Fibroblast of the conjunctiva (primary cell): ENCODE data around the gene CFI.
"Not testable (repeated sequence)": the region's sequence is repeated elsewhere in the genome, so short reads cannot be mapped to it uniquely, and the experiment has no call there.

Experiments
- DNase-seq: peaks from one replicate; pipeline ENCODE4 v3.0.0-alpha.2; 2010; ENCODE audit warnings: low read depth

Gene CFI

DNA sequence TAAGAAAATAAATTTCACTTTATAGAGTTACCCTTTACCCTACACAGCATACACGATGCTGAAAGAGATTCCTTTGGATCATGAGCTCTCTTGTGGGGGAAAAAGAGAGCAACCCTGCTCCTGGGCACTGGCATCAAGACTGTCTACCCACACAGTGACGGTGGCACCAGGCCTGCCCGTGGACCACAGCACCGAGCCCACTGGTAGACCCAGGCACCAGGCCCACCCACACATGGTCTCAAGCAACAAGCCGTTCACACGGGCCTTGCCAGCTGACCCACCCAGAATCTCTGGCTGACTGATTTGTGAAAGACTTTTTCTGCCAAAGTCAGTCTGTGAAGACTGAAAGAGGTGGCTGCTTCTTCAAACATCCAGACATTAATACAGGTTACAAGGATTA, 6.7 kb downstream of the CFI start:
- DNase-seq, result no peak

DNA sequence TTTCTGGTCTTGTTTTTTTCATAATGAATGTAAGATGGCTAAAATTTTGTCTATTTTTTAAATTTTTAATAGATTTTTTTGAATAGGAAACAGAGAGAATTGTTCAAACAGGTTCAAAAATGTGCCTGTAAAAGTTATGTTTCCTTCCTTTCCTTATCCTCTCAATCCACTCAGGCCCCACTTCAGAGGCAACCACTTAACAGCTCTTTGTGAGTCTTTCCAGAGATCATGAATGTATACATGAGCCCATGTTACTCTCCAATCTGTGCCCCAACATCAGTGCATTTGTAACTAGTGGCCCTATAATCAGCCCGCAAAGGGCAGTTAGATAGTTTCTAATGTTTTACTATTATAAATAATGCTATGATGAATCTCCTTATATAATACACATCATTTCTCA, 14.0 kb downstream of the CFI start:
- DNase-seq, result no peak

GRCh38 chr4:109786846-109787245, 15.0 kb downstream of the CFI start:
- DNase-seq, result no peak

DNA sequence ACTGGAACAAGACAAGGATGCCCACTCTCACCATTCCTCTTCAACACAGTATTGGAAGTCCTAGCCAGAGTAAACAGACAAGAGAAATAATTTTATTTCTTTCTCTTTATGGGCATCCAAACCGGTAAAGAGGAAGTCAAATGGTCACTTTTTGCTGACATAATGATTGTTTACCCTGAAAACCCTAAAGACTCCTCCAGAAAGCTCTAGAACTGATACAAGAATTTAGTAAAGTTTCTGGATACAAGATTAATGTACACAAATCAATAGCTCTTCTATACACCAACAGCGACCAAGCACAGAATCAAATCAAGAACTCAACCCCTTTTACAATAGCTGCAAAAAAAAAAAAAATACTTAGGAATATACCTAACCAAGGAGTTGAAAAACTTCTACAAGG, 19.7 kb downstream of the CFI start:
- DNase-seq, result not testable (repeated sequence)

GRCh38 chr4:109764789-109765402, 36.9 kb downstream of the CFI start:
- DNase-seq, result no peak

DNA sequence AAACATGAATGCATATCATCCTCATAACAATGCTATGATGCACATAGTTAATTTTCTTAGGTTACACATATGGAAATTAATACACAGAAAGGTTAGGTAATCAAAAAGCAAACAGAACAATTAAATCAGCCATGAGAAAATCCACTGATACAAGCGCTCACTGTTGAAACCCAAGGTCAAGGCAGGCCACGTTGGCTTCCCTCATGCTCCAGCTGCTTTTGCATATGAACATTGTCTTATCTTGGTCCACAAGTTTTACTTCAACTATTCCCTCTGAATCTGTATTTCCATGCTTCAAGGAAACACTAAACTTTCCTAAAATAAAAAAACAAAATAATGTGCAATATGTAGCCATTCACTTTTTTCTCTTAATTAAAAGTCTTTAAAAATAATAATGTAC, 37.4 kb downstream of the CFI start:
- no peak for DNase-seq

GRCh38 chr4:109760682-109761081, 41.1 kb downstream of the CFI start:
- DNase-seq, result no peak

DNA sequence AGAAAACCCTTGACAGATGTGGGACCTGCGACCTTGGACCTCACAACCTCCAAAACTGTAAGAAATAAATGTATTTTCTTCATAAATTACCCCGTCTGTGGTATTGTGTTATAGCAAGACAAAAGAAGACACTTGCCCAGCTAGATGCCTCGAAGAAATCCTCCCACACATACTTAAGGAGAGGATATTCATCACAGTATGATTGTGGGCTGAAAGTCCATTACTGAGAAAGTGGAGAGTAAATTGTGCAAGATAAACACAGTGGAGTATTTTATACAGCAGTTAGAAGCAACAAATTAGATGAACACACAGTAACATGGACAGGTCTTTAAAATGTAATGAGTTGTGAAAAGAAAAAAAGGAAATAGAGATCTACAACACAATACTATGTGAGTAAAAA, 46.1 kb downstream of the CFI start:
- no peak for DNase-seq

DNA sequence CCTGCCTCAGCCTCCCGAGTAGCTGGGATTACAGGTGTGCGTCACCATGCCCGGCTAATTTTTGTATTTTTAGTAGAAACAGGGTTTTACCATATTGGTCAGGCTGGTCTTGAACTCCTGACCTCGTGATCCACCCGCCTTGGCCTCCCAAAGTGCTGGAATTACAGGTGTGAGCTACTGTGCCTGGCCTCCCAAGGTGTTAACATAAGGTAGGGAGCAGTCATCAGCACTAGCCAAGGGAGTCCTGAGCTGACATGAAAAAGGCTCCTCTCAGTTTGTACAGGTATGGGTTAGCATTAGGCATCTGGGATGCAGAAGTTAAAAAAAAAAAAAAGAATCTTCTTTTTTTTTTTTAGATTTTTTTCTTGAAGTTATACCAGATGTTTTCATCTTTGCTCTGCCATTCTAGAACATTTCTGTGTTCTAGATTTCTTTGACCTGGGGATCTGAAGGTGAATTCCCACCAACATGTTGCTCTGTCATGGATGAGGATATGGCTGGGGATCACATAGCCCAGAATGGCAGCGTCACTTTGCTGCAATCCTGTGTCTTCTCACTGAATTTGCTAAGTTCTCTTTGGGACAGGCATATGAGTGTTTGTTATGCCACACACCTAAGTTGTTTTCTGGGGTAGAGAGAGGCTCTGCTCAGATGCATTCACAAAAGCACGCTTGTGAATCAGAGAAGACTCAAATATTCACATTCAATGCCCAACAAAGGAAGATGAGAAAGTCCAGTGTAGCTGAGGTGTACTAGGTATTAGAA, 47.5 kb downstream of the CFI start:
- no peak for DNase-seq

DNA sequence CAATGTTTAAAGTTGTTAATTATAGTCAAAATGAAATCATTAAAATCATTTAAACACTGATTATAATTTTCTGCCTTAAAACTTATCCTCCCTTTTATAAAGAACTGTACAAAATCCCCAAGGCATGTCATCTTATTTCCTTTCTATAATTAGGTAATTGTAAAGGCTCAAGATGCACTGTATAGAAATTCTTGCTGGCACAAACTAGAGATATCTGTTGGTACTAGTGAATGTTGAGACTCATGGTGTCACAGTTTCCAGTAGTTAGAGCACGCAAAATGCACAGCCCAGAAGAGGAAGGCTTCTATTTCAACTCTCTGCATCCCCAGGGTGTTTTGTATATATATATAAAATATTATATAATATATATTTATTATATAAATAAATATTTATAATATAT, 49.3 kb downstream of the CFI start:
- no peak for DNase-seq

DNA sequence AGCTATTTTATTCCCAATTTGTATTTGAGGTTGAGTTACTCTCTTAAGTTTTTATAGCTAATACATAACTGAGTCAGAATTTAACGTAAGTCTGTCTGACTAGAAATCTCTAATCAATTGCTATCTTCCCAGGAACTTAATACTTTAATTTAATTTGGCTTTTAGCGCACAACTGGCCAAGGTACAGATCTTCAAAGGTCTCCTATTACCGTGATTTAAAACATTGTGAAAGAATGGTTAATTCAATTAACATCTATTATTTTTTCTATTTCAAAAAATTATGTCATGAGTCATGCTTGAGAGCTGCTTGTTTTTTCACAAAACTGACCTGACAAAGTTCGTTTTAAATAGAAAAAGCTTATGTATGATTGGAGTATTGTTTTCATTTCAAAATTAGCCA, 49.9 kb downstream of the CFI start:
- DNase-seq, result no peak

- no peak for DNase-seq
These were observed 51.1 kb downstream of the CFI start for GRCh38 chr4:109750652-109751244.

DNA sequence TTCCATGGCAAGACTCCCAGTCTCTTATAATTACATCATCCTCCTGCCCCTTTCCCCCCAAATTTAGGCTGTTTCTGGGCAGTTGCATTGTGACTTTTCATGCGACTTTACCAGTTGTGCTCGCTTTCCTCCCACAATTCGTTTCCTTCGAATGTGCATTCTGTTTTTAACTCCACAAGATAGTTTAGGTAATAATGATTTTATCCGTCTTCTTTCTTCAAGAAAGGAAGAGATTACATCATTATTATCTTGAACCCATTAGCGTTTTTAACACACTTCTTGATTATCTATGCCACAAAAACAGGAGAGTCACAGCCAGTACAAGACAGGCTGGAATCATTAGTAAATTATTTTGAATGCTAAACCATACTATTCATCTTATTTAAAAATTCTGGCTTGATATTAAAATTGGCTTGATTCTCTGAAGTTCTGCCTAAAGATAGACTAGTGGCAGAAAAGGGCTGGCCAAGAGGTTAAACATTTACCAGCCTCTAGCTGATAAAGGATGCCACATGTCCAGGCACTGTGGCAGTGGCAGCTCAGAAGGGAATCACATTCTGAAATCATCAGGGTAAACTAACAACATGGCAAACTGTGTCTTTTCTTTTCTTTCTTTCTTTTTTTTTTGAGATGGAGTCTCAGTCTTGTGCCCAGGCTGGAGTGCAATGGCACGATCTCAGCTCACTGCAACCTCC, 52.3 kb downstream of the CFI start:
- no peak for DNase-seq

- no peak for DNase-seq
These were observed 53.7 kb downstream of the CFI start for GRCh38 chr4:109748114-109748513.

DNA sequence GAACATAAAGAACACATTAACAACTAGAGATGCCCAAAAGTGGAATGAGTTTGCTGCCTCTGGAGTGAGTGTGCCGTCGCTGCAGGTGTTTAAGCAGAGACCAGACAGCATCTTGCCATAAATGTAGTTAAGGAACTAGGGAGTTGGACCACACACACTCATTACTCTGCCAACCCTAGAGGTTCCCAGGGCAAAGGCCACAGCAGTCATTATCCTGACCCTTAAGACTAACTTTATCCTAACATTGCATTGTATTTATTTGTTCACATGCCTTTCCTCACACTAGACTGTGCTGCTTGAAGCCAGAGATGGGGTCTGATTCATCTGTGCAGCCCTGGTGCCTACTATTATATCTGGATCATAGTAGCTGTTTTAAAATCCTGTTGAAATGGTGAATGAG, 55.1 kb downstream of the CFI start:
- no peak for DNase-seq

GRCh38 chr4:109745830-109746229, 56.0 kb downstream of the CFI start:
- DNase-seq, result no peak

DNA sequence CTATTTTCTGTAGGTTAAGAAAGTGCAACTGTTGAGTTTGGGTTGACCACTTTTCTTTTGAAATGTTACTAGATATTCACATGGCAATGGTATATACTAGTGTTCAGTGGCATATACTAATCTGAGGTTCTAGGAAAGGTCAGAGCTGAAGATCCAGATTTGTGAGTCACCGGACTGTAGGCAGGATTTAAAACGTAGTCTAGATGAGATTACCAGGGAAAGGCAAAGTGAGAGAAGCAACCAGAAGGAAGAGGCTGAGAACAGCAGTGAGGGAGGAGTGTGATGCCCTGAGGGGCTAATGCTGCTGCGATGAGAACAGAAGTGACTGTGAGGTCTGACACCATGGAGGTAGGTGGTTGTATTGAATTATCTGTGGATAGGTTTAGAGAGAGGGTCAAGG, 62.3 kb downstream of the CFI start:
- DNase-seq, result no peak

DNA sequence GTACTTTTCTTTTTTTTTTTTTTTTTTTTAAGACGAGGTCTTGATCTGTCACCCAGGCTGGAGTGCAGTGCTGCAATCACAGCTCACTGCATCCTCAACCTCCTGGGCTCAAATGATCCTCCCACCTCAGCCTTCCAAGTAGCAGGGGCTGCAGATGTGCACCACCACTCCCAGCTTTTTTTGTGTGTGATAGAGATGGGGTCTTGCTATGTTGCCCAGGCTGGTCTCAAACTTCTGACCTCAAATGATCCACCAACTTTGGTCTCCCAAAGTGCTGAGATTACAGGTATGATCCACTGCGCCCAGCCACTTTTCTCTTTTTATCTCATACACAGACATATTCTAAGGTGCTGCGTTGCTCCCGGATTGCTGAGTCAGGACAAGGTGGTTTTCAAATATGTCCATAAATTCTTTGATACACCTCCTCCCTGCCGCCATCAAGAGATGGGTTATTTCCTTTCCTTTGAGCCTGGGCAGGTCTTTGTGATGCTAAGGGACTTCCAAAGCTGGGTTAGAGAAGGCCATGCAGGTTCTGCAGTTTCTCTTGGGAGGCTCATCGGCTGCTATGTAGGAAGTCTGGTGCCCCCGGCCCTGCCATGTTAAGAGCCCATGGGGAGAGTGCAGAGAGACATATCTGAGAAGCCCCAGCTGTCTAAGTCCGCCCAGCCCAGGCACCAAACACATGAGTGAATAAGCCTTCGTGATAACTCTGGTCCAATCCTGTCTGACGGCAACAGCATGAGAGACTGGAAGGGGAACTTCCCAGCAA, 63.5 kb downstream of the CFI start:
- no peak for DNase-seq

- DNase-seq, result no peak
These were observed 66.0 kb downstream of the CFI start for GRCh38 chr4:109735566-109736365.

- no peak for DNase-seq
These were observed 68.1 kb downstream of the CFI start for GRCh38 chr4:109733728-109734127.
